H1 (cell line): Measurements from ENCODE around the gene ATP5PF. TPM values are rescaled to one million over a fixed set of nuclear protein-coding genes. Genes with fewer than 3 reads are reported as not detected.

ENCODE experiments used
- CTCF ChIP-seq, 3 experiments: IDR thresholded peaks; 1 replicate in 2 of 3; 2 replicates in 1 of 3; pipeline versions ENCODE4 v1.5.1 to v1.6.1; 2011; ENCODE audit warnings: low read length in 3 of 3, mild to moderate bottlenecking in 3 of 3, inconsistent platforms in 2 of 3, low read depth in 1 of 3, moderate library complexity in 1 of 3; ENCODE audit not compliant: insufficient read depth in 1 of 3; ENCODE audit errors: control extremely low read depth in 1 of 3
- EZH2 ChIP-seq: fragments of 200-600 bp; sonication (generic); IDR thresholded peaks from 2 replicates; pipeline ENCODE4 v1.7.1; 2012; ENCODE audit warnings: low read depth, mild to moderate bottlenecking, moderate library complexity, low read length, inconsistent platforms; ENCODE audit not compliant: severe bottlenecking
- HDAC6 ChIP-seq: IDR thresholded peaks from one replicate; pipeline ENCODE4 v1.7.1; 2012; ENCODE audit warnings: low read depth, mild to moderate bottlenecking, inconsistent platforms, low read length, moderate library complexity
- POLR2A ChIP-seq, 2 experiments: IDR thresholded peaks; 1 replicate in 1 of 2; 2 replicates in 1 of 2; pipeline ENCODE4 v1.6.1; 2011; ENCODE audit warnings: low read depth in 2 of 2, low read length in 2 of 2, mild to moderate bottlenecking in 2 of 2; ENCODE audit errors: control extremely low read depth in 1 of 2
- SAP30 ChIP-seq: fragments of 300-600 bp; sonication (generic); IDR thresholded peaks from 2 replicates; pipeline ENCODE4 v1.7.1; 2012; ENCODE audit warnings: low read length, moderate library complexity, mild to moderate bottlenecking, inconsistent platforms; ENCODE audit not compliant: insufficient read depth, insufficient replicate concordance
- TCF12 ChIP-seq: IDR thresholded peaks from 2 replicates; pipeline ENCODE4 v1.6.1; 2011; ENCODE audit warnings: low read depth, mild to moderate bottlenecking, low read length
- YY1 ChIP-seq: IDR thresholded peaks from 2 replicates; pipeline ENCODE4 v1.6.1; 2011; ENCODE audit warnings: low read depth, mild to moderate bottlenecking, low read length
- polyA plus RNA-seq, 7 experiments: library from polyadenylated mRNA; depleted of rRNA in 3 of 7; stranded (reverse) in 5 of 7; unstranded in 2 of 7; fragments of >200 nt in 5 of 7; fragments of 200-250 nt in 2 of 7; gene quantifications; 1 replicate in 5 of 7; 2 replicates in 1 of 7; 4 replicates in 1 of 7; pipeline versions ENCODE4 v1.2.1 to v1.2.3, GENCODE V29; 2011 to 2013; ENCODE audit warnings: missing spikeins in 2 of 7, mixed read lengths in 2 of 7
- total RNA-seq: library from RNA; stranded (reverse); fragmentation: NEBNext Ultra II Directional; extraction: Animal tissue kit (Norgen Biotek cat#: 25700); gene quantifications from 2 replicates; pipeline ENCODE4 v1.2.1, GENCODE V29; 2021

The ATP5PF gene
- total and polyA plus RNA-seq, 2 of the 8 experiments (the other 6 are each of a cell fraction or from before 2014, with no cell fraction given), result 135 to 240 TPM

- TF ChIP-seq SAP30 (no peak), TCF12 (no peak), POLR2A (IDR thresholded peaks at IDR 0.05; ENCODE audit: control extremely low read depth in 1 of 2, low read depth in 2 of 2, low read length in 2 of 2) (no peak), YY1 (no peak), EZH2 (no peak), HDAC6 (no peak), CTCF (IDR thresholded peaks at IDR 0.05; ENCODE audit: control extremely low read depth in 1 of 3, insufficient read depth in 1 of 3, low read depth in 1 of 3, low read length in 3 of 3) (no peak)
Measured at GRCh38 chr21:25732091-25732760, 2.5 kb downstream of the ATP5PF start (continued).
